ENCODE results near the gene CCN6. TPM values are rescaled to one million over a fixed set of nuclear protein-coding genes. Genes with fewer than 3 reads are reported as not detected.

The CCN6 gene
- total RNA-seq, 4 donors from 2014 or later: 0.33 TPM; not detected in 3

DNA sequence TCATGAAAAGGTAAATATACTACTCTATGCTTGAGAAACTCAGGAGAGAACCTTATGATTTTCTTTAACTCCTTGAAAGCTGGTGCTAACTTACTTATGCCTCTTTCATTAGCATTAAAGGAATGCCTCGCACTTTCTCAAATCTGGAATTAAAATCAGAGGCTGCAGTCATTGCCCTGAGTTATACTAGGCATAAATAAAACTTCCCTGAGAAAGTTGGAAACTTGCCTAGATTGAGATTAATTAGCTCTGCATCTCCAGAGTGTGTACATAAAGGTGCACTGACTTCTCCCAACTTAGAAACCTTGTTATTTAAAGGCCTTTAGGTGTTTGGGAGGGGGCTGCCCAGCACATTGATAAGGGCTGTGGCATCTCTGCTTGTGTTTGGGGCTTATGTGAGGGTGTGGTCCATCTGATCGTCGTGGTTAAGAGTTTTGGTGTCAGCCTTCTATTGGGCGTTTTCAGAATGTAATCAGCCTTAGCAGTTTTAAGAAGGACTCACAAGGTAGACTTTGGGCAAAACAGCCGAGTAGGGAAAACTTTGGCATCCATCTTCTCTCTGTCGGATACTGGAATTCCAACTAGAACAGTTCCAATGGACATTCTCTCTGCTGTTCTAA is 32.1 kb upstream of the CCN6 start:
- Histone ChIP-seq H3K27ac (no peak overlapping the region), H3K4me1 (peaks cover 0 to 16% of the 10 kb centered on the region in 2 donors), H3K27me3 (no peaks in the 10 kb centered on the region), H3K9me3 (no peaks in the 10 kb centered on the region), H3K36me3 (no peaks in the 10 kb centered on the region), H3K4me3 (replicated peaks in 1 of 3) (no peak overlapping the region)
- no peak for DNase-seq
- intact Hi-C loops (cut with DNase I): no loop called here
- TF ChIP-seq CTCF (IDR thresholded peaks at IDR 0.05): no peak
- TF ChIP-seq POLR2A (IDR thresholded peaks at IDR 0.05): no peak
- 69 to 75% methylated on average over 6 of the region's 6 CpGs for WGBS, 2 donors

- H3K9me3 ChIP-seq: no peaks in the 10 kb centered on the region
- no peaks in the 10 kb centered on the region for H3K27me3 ChIP-seq
- H3K4me1 ChIP-seq: peaks cover 0 to 16% of the 10 kb centered on the region in 2 donors
- H3K4me3 ChIP-seq (replicated peaks in 1 of 3): no peak overlapping the region
- no peaks in the 10 kb centered on the region for H3K36me3 ChIP-seq
- intact Hi-C loops (cut with DNase I): no loop called here
- TF ChIP-seq POLR2A (IDR thresholded peaks at IDR 0.05): no peak
- no peak for TF ChIP-seq CTCF (IDR thresholded peaks at IDR 0.05)
- H3K27ac ChIP-seq: no peak overlapping the region
- no peak for DNase-seq
These were observed 31.2 kb upstream of the CCN6 start for GRCh38 chr6:112022749-112023148.

DNA sequence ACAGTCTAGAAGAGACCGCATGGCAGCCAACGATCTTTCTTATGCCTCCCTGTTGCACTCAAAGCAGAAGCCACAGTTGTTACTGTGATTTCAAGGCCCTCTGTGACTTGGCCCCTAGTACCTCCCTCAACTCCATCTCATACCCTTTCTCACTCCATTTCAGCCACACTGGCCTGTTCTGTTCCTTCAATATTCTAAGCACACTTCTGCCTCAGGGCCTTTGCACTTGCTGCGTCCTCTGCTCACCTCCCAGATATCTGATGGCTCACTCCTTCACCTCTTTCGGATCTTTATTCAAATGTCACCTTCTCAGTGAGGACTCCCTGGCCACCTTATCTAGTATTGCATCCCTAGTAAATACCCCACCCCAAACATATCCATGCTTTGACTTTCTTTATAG is 29.4 kb upstream of the CCN6 start:
- intact Hi-C loops (cut with DNase I): no loop called here

GRCh38 chr6:112026933-112027332 is 27.0 kb upstream of the CCN6 start:
- intact Hi-C loops (cut with DNase I): no loop called here
- Histone ChIP-seq H3K9me3 (no peaks in the 10 kb centered on the region), H3K4me3 (replicated peaks in 1 of 3) (no peak overlapping the region), H3K4me1 (peaks cover 17 to 26% of the 10 kb centered on the region in 2 donors), H3K36me3 (no peaks in the 10 kb centered on the region), H3K27ac (no peak overlapping the region), H3K27me3 (no peaks in the 10 kb centered on the region)
- no peak for TF ChIP-seq POLR2A (IDR thresholded peaks at IDR 0.05)
- TF ChIP-seq CTCF (IDR thresholded peaks at IDR 0.05): no peak
- WGBS, 2 donors: 96 to 97% methylated on average over 4 of the region's 4 CpGs
- no peak for DNase-seq

More for the DNA sequence above, 29.4 kb upstream of the CCN6 start:
- no peaks in the 10 kb centered on the region for H3K9me3 ChIP-seq
- H3K4me1 ChIP-seq: peaks cover 0 to 7% of the 10 kb centered on the region in 2 donors
- H3K4me3 ChIP-seq (replicated peaks in 1 of 3): no peak overlapping the region
- DNase-seq: no peak
- no peak for TF ChIP-seq CTCF (IDR thresholded peaks at IDR 0.05)
- no peak for TF ChIP-seq POLR2A (IDR thresholded peaks at IDR 0.05)
- H3K36me3 ChIP-seq: no peaks in the 10 kb centered on the region
- H3K27ac ChIP-seq: no peak overlapping the region
- H3K27me3 ChIP-seq: no peaks in the 10 kb centered on the region
- WGBS, 2 donors: 98% methylated on average over 4 of the region's 4 CpGs

- no peaks in the 10 kb centered on the region for H3K9me3 ChIP-seq
- H3K27me3 ChIP-seq: no peaks in the 10 kb centered on the region
- WGBS, 2 donors: 90% methylated on average over 3 of the region's 3 CpGs
- intact Hi-C loops (cut with DNase I): no loop called here
- no peak overlapping the region for H3K27ac ChIP-seq
- peaks cover 19 to 31% of the 10 kb centered on the region in 2 donors for H3K4me1 ChIP-seq
- H3K4me3 ChIP-seq (replicated peaks in 1 of 3): no peak overlapping the region
- H3K36me3 ChIP-seq: no peaks in the 10 kb centered on the region
- no peak for TF ChIP-seq POLR2A (IDR thresholded peaks at IDR 0.05)
- no peak for TF ChIP-seq CTCF (IDR thresholded peaks at IDR 0.05)
- no peak for DNase-seq
These were observed 25.8 kb upstream of the CCN6 start for GRCh38 chr6:112027942-112028674.
